ENCODE data around the gene DUSP16.

DUSP16 gene

GRCh38 chr12:12441429-12441807 lies 121.2 kb downstream of the DUSP16 start:
- no peak for DNase-seq (ENCODE audit: low spot score)

- no peak for DNase-seq (ENCODE audit: low spot score)
Measured at GRCh38 chr12:12440784-12441428, 121.8 kb downstream of the DUSP16 start.

GRCh38 chr12:12439636-12440035 lies 123.0 kb downstream of the DUSP16 start:
- no peak for DNase-seq (ENCODE audit: low spot score)

GRCh38 chr12:12436831-12437345 lies 125.8 kb downstream of the DUSP16 start:
- no peak for DNase-seq (ENCODE audit: low spot score)

GRCh38 chr12:12433203-12433731 lies 129.4 kb downstream of the DUSP16 start:
- DNase-seq (ENCODE audit: low spot score), result no peak

- DNase-seq (ENCODE audit: low spot score), result no peak
Measured at GRCh38 chr12:12432364-12432763, 130.3 kb downstream of the DUSP16 start.

GRCh38 chr12:12428961-12429657 lies 133.6 kb downstream of the DUSP16 start:
- no peak for DNase-seq (ENCODE audit: low spot score)

- no peak for DNase-seq (ENCODE audit: low spot score)
Measured at GRCh38 chr12:12428047-12428446, 134.6 kb downstream of the DUSP16 start.

GRCh38 chr12:12427568-12427967 lies 135.1 kb downstream of the DUSP16 start:
- no peak for DNase-seq (ENCODE audit: low spot score)

- no peak for DNase-seq (ENCODE audit: low spot score)
Measured at GRCh38 chr12:12425616-12426015, 137.0 kb downstream of the DUSP16 start.

GRCh38 chr12:12425001-12425400 lies 137.7 kb downstream of the DUSP16 start:
- no peak for DNase-seq (ENCODE audit: low spot score)

All from left forelimb (tissue), 1 donor.